ENCODE results near the gene ARL5B.
A peak's percentile ranks its signal among the peaks of the same experiment; 100 is the strongest.

Gene ARL5B

GRCh38 chr10:18703521-18703920 lies 44.3 kb downstream of the ARL5B start:
- DNase-seq (ENCODE audit: low spot score) = no peak

GRCh38 chr10:18710201-18710653 lies 51.0 kb downstream of the ARL5B start:
- DNase-seq (ENCODE audit: low spot score) = no peak

GRCh38 chr10:18713077-18713476 lies 53.8 kb downstream of the ARL5B start:
- DNase-seq (ENCODE audit: low spot score) = peak; percentile 84

GRCh38 chr10:18718991-18719390 lies 59.8 kb downstream of the ARL5B start:
- DNase-seq (ENCODE audit: low spot score) = no peak

GRCh38 chr10:18719811-18720210 lies 60.6 kb downstream of the ARL5B start:
- DNase-seq (ENCODE audit: low spot score) = peak; percentile 23

- DNase-seq (ENCODE audit: low spot score) = no peak
These were observed 61.8 kb downstream of the ARL5B start for GRCh38 chr10:18721067-18721466.

- no peak for DNase-seq (ENCODE audit: low spot score)
These were observed 64.6 kb downstream of the ARL5B start for GRCh38 chr10:18723801-18724200.

All from AG20443 (cell line).